Cardiac fibroblast (primary cell): ENCODE data around the gene EIF4G3.

ENCODE experiments used
- DNase-seq, 2 donors: peaks; one replicate each; pipeline versions ENCODE4 v3.0.0 to v3.0.0-alpha.2; 2010; ENCODE audit warnings: low read depth in 2 of 2
- H3K4me3 ChIP-seq, 2 donors: replicated peaks in 1 of 2; 1 replicate in 1 of 2; 2 replicates in 1 of 2; pipeline ENCODE4 v1.5.1; 2011; ENCODE audit warnings: low read depth in 2 of 2, low read length in 2 of 2, mild to moderate bottlenecking in 2 of 2, moderate library complexity in 1 of 2
- TF ChIP-seq, protein P1 (sequence below): IDR thresholded peaks from one replicate; pipeline ENCODE4 v1.5.1; 2011; ENCODE audit warnings: low read depth, mild to moderate bottlenecking, low read length, inconsistent platforms

The EIF4G3 gene

DNA sequence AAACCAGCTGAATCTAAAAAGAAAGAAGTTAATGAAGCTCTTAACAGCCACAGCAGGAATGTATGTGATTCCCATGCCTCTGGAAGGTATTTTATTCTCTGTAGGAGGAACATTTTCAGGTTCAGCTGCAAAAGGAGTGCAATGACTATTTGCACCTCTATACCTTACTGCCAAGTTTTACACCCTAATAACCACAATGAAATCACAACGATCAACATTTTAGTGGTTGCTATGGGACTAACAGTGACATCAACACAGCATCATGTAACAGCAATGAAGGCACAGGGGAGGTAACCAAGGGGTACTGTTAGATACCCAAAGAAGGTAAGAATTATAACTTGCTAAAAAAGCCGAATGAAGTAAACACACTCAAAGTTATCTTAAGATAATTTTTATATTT lies 273.3 kb downstream of the EIF4G3 start:
- peak; percentile 11 to 28 for DNase-seq
- H3K4me3 ChIP-seq = no peak overlapping the region
- TF ChIP-seq, protein P1, sequence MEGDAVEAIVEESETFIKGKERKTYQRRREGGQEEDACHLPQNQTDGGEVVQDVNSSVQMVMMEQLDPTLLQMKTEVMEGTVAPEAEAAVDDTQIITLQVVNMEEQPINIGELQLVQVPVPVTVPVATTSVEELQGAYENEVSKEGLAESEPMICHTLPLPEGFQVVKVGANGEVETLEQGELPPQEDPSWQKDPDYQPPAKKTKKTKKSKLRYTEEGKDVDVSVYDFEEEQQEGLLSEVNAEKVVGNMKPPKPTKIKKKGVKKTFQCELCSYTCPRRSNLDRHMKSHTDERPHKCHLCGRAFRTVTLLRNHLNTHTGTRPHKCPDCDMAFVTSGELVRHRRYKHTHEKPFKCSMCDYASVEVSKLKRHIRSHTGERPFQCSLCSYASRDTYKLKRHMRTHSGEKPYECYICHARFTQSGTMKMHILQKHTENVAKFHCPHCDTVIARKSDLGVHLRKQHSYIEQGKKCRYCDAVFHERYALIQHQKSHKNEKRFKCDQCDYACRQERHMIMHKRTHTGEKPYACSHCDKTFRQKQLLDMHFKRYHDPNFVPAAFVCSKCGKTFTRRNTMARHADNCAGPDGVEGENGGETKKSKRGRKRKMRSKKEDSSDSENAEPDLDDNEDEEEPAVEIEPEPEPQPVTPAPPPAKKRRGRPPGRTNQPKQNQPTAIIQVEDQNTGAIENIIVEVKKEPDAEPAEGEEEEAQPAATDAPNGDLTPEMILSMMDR = no peak

DNA sequence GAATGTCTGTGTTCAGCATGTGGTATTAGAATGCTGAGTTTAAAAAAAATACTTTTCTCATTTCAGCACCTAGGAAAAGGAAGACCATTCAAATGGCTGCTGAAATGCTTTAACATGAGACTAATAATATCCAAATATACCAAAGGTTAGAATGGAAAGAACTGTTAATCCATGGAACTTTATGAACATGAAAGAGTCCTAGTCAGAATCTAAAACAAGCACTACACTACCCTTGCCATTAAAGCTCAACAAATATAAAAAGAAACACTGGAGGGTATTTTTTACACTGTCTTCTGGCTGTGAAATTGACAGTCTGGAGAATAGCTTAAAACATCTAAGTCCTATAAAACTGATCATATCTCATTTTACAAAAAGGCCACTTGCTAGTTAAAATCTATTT lies 276.6 kb downstream of the EIF4G3 start:
- H3K4me3 ChIP-seq = no peak overlapping the region
- no peak for DNase-seq
- TF ChIP-seq, protein P1 = no peak

DNA sequence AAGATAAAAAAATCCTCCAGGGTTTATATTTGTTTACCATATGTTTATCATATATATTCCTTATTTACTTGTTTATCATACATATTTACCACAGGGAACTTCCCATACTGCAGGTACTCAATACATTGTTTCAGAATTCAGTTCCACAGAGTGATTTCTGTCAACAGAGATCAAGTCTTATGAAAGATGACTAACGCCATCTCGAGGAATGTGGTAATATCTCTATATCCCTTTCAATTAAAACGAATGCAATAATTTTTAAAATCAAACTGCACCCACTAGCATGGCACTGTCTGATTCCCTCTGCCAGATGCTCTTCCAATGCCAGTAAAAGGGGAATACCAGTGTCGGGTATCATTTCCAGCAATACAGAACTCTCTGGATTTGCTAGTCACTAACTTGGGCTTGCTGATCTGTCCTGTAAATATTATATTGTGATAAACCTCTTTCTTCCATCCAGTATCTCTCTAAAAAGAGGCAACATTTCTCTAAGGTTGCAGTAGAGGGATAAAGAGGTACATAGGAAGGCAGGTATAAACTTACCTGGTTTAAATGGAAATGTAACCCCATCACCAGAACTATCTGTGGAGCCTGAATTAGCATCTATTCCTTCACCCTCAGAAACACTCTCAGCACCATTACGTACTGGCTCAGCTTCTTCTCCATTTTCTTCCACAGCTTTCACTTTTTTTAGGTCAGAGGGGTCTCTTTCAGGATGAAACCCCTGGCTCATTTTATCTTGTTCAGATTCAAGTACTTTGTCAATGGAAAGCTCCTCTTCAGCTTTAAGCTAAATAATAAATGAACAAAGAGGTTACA lies 277.3 kb downstream of the EIF4G3 start:
- no peak overlapping the region for H3K4me3 ChIP-seq
- TF ChIP-seq, protein P1 = no peak
- no peak for DNase-seq

DNA sequence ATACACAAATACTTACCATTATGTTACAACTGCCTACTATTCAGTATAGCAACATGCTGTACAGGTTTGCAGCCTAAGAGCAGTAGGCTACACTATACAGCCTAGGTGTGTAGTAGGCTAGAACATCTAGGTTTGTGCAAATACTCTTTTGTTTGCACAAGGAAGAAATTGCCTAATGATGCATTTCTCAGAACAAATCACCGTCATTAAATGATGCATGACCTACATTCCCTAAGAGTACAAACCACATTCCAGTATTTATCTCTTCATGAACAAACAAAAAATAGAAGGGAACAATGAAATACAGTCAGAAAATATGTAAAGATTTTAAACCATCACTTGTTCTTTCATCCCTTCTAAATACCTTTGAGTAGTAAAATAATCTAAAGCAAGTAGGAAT lies 279.9 kb downstream of the EIF4G3 start:
- peak; percentile 87 to 89 for DNase-seq
- H3K4me3 ChIP-seq = no peak overlapping the region
- TF ChIP-seq, protein P1 = no peak

DNA sequence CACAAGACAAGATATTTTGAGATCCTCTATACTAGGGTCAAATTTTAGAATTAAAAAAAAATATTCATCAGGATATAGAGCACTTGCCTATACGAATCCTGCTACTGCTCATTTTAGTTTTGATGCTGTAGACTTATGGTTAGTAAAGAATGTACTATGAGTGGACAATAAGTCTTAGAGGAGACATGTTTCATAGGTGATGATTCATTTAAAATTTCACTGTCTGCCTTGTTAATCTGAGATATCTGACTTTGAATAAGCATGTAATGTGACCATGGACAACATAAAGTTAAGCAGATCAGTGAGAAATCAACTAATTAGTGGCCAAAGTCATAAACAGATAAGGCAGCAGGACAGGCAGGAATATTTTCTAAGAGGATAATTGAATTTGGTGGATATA lies 282.8 kb downstream of the EIF4G3 start:
- TF ChIP-seq, protein P1 = no peak
- H3K4me3 ChIP-seq = no peak overlapping the region
- DNase-seq = peak in 1 of 2 donors; percentile 42

DNA sequence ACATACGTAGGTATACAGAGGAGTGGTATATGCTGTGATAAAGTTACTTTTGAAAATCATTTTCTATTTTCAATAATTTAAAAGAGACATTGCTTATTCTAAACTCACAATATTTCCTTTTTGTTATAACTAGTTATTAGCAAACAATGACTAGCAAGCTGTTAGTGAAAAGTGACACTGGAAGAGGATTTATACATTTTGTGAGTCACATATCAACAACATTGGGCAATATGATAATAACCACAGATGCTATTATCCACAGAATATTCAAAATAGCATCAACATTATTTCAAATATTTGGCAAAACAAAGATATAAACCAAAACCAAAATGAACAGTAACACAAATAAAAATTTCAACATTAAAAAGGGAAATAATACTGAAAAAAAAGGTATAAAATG lies 285.6 kb downstream of the EIF4G3 start:
- TF ChIP-seq, protein P1 = no peak
- no peak overlapping the region for H3K4me3 ChIP-seq
- peak; percentile 29 to 48 for DNase-seq
